Fibroblast of pulmonary artery (primary cell): Measurements from ENCODE around the gene GPR78.

Source experiments
- DNase-seq: peaks from one replicate; pipeline ENCODE4 v3.0.0-alpha.2; 2010; ENCODE audit warnings: low read depth
- H3K4me3 ChIP-seq: replicated peaks from 2 replicates; pipeline ENCODE4 v1.5.1; 2011; ENCODE audit warnings: low read depth, mild to moderate bottlenecking, control low read depth, low read length, moderate library complexity
- CTCF ChIP-seq: IDR thresholded peaks from 2 replicates; pipeline ENCODE4 v1.5.1; 2011; ENCODE audit warnings: mild to moderate bottlenecking, control low read depth, low read length, inconsistent platforms; ENCODE audit errors: missing control alignments

GPR78 gene

DNA sequence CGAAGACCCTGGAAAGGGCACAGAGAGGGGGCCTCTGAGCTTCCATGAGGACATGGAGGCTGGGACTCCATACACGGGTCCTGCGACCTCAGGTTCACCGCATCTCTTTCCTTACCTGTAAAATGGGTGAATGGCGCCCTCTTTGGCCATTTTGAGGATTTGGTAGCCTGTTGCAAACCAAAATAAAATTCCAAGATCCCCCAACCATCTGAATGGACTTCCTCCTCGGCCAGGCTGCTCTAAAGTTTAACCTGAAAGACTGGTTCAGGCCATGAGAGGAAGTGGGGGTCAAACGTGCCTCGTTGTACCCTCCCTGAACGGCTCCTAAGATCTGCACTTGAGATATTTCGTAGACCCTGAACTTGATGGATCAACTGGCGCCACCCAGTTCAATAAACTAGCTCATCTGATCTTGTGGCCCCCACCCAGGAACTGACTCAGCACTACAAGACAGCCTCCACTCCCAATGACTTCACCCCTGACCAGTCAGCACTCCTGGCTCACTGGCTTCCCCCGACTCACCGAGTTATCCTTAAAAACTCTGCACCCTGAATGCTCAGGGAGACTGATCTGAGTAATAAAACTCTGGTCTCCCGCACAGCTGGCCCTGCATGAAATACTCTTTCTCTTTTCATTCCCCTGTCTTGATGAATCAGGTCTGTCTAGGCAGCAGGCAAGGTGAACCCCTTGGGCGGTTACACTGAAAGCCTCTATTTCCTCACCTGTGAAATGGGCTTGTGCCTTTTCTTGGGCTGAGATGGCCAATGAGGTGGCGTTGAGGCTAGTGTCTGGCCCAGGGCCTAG lies 32.9 kb upstream of the GPR78 start:
- DNase-seq, result peak; percentile 24
- no peak overlapping the region for H3K4me3 ChIP-seq
- no peak for TF ChIP-seq CTCF

- DNase-seq, result no peak
- no peak for TF ChIP-seq CTCF
Observed at GRCh38 chr4:8547912-8548730, 32.1 kb upstream of the GPR78 start.

GRCh38 chr4:8548731-8549351 lies 31.4 kb upstream of the GPR78 start:
- no peak for TF ChIP-seq CTCF
- H3K4me3 ChIP-seq, result no peak overlapping the region
- DNase-seq, result no peak

More at GRCh38 chr4:8547912-8548730, 32.1 kb upstream of the GPR78 start:
- no peak overlapping the region for H3K4me3 ChIP-seq

GRCh38 chr4:8549352-8549931 lies 30.8 kb upstream of the GPR78 start:
- no peak overlapping the region for H3K4me3 ChIP-seq
- no peak for DNase-seq
- no peak for TF ChIP-seq CTCF

GRCh38 chr4:8550691-8551090 lies 29.5 kb upstream of the GPR78 start:
- DNase-seq, result no peak
- no peak overlapping the region for H3K4me3 ChIP-seq
- no peak for TF ChIP-seq CTCF

DNA sequence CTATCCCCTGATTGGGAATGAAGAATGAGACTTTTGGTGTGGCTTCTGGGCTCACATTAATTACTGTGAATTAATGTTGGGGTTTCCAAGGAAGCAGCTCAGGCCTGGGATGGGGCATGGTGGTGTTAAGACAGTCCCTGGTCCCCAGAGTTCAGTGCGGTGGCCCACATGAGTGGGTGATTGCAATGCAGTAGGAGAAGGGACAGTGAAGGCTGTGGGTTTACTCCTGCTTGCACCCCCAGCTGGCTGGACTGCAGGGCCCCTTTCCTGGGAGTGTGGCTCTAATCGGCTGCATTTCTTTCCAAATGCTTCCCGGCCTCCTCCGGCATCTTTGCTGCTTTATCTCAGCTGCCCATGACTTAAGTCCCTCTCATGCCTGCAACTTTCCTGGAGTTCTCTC lies 28.2 kb upstream of the GPR78 start:
- no peak overlapping the region for H3K4me3 ChIP-seq
- no peak for TF ChIP-seq CTCF
- DNase-seq, result no peak
